AG04449 (cell line): ENCODE data around the gene ATP5MC2.
A peak's percentile ranks its signal among the peaks of the same experiment; 100 is the strongest.

Experiments used
- CTCF ChIA-PET: fragments of 350-600 bp; formaldehyde crosslinking; extraction: SDS; loops from one replicate; lab custom pipeline; 2021; ENCODE audit warnings: antibody characterized with exemption; lab: Yijun Ruan, JAX
- POLR2A ChIA-PET: fragments of 400-600, 350-600 bp; formaldehyde crosslinking; extraction: SDS; loops from one replicate; lab custom pipeline; 2020; ENCODE audit warnings: antibody characterized with exemption, inconsistent platforms; lab: Yijun Ruan, JAX
- DNase-seq: peaks from one replicate; pipeline ENCODE4 v3.0.0-alpha.2; 2010; ENCODE audit warnings: low read depth, low spot score
- H3K4me3 ChIP-seq: 2 replicates; pipeline ENCODE4 v1.5.1; 2011; ENCODE audit warnings: low read depth, mild to moderate bottlenecking, control low read depth, low read length
- TF ChIP-seq, protein P1 (sequence below): IDR thresholded peaks from one replicate; pipeline ENCODE4 v1.5.1; 2011; ENCODE audit warnings: mild to moderate bottlenecking, moderate library complexity, low read length, control low read depth, inconsistent platforms; ENCODE audit not compliant: insufficient read depth; ENCODE audit errors: missing control alignments

The ATP5MC2 gene

DNA sequence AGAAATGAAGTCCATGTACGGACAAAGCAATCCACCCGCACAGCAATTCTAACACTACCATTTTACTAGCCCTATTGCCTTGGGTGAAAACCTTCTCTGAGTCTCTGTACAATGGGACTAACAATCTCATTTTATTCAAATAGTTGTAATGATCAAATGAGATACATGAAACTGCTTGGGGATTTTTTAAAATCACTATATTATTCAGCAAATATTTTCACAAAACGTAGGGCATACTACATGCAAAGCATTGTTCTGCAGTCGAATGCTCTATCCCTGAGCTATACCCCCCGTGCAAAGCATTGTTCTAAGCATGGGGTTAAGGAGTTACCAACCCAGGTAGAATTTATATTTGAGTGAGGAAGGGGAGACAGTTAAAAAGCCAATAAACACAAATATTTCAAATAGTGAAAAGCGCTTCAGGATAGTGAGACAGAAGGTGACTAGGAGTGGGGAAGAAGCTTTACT is 49.1 kb downstream of the ATP5MC2 start:
- TF ChIP-seq, protein P1, sequence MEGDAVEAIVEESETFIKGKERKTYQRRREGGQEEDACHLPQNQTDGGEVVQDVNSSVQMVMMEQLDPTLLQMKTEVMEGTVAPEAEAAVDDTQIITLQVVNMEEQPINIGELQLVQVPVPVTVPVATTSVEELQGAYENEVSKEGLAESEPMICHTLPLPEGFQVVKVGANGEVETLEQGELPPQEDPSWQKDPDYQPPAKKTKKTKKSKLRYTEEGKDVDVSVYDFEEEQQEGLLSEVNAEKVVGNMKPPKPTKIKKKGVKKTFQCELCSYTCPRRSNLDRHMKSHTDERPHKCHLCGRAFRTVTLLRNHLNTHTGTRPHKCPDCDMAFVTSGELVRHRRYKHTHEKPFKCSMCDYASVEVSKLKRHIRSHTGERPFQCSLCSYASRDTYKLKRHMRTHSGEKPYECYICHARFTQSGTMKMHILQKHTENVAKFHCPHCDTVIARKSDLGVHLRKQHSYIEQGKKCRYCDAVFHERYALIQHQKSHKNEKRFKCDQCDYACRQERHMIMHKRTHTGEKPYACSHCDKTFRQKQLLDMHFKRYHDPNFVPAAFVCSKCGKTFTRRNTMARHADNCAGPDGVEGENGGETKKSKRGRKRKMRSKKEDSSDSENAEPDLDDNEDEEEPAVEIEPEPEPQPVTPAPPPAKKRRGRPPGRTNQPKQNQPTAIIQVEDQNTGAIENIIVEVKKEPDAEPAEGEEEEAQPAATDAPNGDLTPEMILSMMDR = no peak
- DNase-seq = no peak
- ChIA-PET POLR2A (interaction anchor here (0.6 kb wide), 2 partner anchors 18 to 48 kb away, joined by 3 to 5 read pairs; no protein-coding TSS in a partner anchor), CTCF (interaction anchor here (4.1 to 7.4 kb wide), 2 partner anchors 50 to 83 kb away, joined by 26 to 39 read pairs; partner anchors contain the start of gene ATP5MC2)
- peak overlapping the region; percentile 86 for H3K4me3 ChIP-seq

DNA sequence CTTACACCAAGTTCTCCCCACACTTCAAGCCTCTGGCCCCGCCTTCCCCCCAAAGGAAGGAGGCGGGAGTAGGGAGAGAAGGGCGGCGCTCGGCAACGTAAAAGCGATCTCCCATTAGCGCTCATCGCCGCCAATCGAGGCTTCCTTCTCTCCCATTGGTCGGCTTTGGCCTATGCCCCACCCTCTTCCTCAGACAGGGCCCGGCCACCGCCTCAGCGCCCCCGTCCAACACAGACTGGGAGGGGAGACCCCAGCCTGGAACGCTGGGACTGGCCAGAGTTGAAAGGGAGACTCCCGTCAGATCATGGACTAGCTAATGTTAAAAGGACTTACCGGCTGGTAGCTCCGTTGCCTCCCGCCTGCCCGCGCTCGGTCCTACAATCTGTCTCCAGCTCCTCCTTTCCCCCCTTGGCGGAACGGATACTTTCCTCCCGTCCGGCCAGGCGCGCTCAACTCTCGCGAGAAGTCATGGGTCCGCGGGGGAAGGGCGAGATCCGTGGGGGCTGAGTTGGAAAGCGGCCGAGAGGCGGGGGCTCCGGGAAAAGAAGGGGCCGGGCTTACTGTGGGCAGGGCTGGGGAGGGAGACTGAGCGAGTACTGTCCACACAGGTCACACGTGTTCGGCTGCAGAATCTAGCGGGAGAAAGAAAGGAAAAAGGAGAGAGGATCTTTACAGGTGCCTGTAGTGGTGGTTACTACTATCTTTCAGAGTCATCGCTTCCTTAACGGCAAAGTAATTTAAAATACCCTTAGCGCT is 49.8 kb downstream of the ATP5MC2 start, which contains the start of gene ATF7:
TSS of gene ATF7 (minus strand) at position 437 of the 756 bp plus-strand sequence. CDS start 25,382 bp downstream, outside the sequence.
- H3K4me3 ChIP-seq = peak within 1 kb of the TSS; percentile 86
- DNase-seq = peak; percentile 80
- POLR2A ChIA-PET = interaction anchor here (0.6 to 0.8 kb wide), 3 partner anchors 19 to 48 kb away, joined by 3 to 5 read pairs (median 4); no protein-coding TSS in a partner anchor
- CTCF ChIA-PET = interaction anchor here (4.1 to 7.4 kb wide), 2 partner anchors 51 to 83 kb away, joined by 26 to 39 read pairs; partner anchors contain the start of gene ATP5MC2
- TF ChIP-seq, protein P1 = peak; percentile 1

DNA sequence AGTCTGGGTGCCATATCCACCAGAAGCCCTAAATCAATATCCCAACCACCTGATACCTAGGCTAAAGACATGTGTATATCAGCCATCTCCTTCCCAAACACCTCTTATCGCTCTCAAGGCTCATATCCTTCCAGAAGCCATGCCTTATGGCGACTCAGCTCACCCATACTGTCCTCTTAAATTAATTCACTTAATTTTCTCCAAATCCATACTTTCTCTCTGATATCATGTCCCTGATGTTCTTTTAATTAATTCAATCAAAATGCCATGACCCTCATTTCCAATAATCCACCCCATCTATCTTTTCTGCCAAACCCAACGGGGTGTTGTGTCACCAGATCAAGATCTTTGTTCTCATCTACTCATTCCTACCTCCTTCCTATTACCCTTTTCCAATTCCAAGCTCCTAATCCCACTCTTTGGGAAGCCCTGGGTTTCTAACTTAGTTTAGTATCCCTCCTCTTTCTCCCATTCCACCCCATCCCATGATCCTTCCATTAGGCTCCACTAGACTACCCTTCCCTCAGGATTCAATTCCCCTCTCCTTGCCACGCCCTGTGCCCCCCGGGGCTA is 50.4 kb downstream of the ATP5MC2 start:
- no peak for DNase-seq
- CTCF ChIA-PET = interaction anchor here (4.1 to 7.4 kb wide), 2 partner anchors 51 to 82 kb away, joined by 26 to 39 read pairs; partner anchors contain the start of gene ATP5MC2

DNA sequence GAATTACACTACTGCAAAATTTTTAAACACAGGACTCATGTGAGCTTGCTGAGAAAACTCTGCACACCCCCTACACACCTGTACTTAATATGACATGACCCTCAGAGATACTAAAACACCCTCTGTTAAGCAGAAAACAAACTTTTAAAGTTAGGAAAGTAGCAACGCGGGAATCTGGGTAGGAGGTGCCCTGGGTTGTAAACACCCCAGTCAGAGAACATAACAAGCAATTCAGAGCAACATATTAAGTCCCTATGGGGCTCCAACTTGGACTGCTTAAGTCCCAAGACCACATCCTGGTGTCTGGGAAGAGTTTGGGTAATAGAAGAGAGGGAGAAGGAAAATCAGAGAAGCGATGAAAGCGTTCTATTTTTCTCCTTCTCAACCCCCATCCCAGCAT is 50.9 kb downstream of the ATP5MC2 start:
- no peak for DNase-seq
- POLR2A ChIA-PET = no interaction called here
- peak overlapping the region; percentile 86 for H3K4me3 ChIP-seq
- CTCF ChIA-PET = interaction anchor here (0.9 to 7.4 kb wide), 4 partner anchors 52 to 304 kb away, joined by 3 to 39 read pairs (median 14); partner anchors contain the start of genes AAAS and ATP5MC2
- TF ChIP-seq, protein P1 = no peak

More for the DNA sequence above, 50.4 kb downstream of the ATP5MC2 start:
- POLR2A ChIA-PET = interaction anchor here (0.8 kb wide), 1 partner anchor 34 kb away, joined by 4 read pairs; no protein-coding TSS in a partner anchor
- peak overlapping the region; percentile 86 for H3K4me3 ChIP-seq
- TF ChIP-seq, protein P1 = no peak

DNA sequence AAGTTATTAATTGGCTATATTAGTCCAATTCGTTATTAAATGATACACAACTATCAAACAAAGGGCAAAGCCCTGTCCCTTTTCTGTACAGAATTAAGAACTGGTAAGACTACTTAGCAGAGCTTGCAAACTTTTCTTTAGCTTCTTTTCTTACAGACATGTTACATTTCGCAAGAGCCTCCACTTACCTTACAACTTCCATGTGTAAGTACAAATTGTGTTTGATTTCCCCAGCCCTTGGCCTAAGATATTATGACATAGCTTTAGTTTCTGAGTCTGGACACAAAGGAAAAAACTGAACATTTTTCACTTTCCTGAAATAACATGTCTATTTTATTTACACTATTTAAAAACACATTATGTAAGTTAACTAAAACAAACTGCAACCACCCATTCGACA is 51.4 kb downstream of the ATP5MC2 start:
- CTCF ChIA-PET = interaction anchor here (0.9 to 7.4 kb wide), 4 partner anchors 52 to 303 kb away, joined by 3 to 39 read pairs (median 14); partner anchors contain the start of genes AAAS and ATP5MC2
- peak overlapping the region; percentile 86 for H3K4me3 ChIP-seq
- POLR2A ChIA-PET = interaction anchor here (2.0 kb wide), 1 partner anchor 11 kb away, joined by 5 read pairs; no protein-coding TSS in a partner anchor
- TF ChIP-seq, protein P1 = no peak
- no peak for DNase-seq
